OCI-LY7 (cell line): ENCODE data around the gene DMAC2. TPM values are rescaled to one million over a fixed set of nuclear protein-coding genes. Genes with fewer than 3 reads are reported as not detected.

ENCODE experiments used
- BruUV-seq: library from RNA; stranded (reverse); fragments of 400-500 nt; replicated peaks from 2 replicates; lab custom pipeline; 2021; lab: Mats Ljungman, UMichigan
- CTCF ChIA-PET: fragments of 300-600 bp; sonication (Branson Sonifier 250); formaldehyde crosslinking; loops from one replicate; lab custom pipeline; 2022; ENCODE audit warnings: antibody characterized with exemption; ENCODE audit not compliant: unreplicated experiment; lab: Charles Lee
- POLR2A ChIA-PET: fragments of 300-600 bp; sonication (Branson Sonifier 250); formaldehyde crosslinking; loops from one replicate; lab custom pipeline; 2022; ENCODE audit warnings: antibody characterized with exemption; lab: Charles Lee
- DNase-seq: peaks from one replicate; pipeline ENCODE4 v3.0.0-alpha.2; 2015; ENCODE audit warnings: low spot score
- H2AFZ ChIP-seq: fragments of 200-600 bp; sonication (generic), shearing (Covaris generic); 2 replicates; pipeline ENCODE4 v1.6.1; 2014; ENCODE audit warnings: mild to moderate bottlenecking, antibody characterized with exemption, low read length, moderate library complexity
- H3K27ac ChIP-seq: fragments of 200-600 bp; sonication (generic); 2 replicates; pipeline ENCODE4 v1.5.1; 2014; ENCODE audit warnings: mixed run types, low read depth, mild to moderate bottlenecking, moderate library complexity, low read length, inconsistent platforms; ENCODE audit not compliant: poor library complexity, severe bottlenecking
- H3K36me3 ChIP-seq: fragments of 200-600 bp; sonication (generic); 2 replicates; pipeline ENCODE4 v1.6.1; 2014; ENCODE audit warnings: mild to moderate bottlenecking, antibody characterized with exemption, low read length, moderate library complexity, mixed read lengths; ENCODE audit not compliant: insufficient read depth
- H3K4me1 ChIP-seq: fragments of 200-600 bp; sonication (generic); 2 replicates; pipeline ENCODE4 v1.5.1; 2014; ENCODE audit warnings: mild to moderate bottlenecking, low read length; ENCODE audit not compliant: insufficient read depth, poor library complexity, severe bottlenecking
- H3K4me2 ChIP-seq: fragments of 200-600 bp; sonication (generic); 2 replicates; pipeline ENCODE4 v1.6.1; 2014; ENCODE audit warnings: mild to moderate bottlenecking, low read length
- H3K4me3 ChIP-seq: fragments of 200-600 bp; sonication (generic); 2 replicates; pipeline ENCODE4 v1.5.1; 2014; ENCODE audit warnings: mild to moderate bottlenecking, low read depth, low read length; ENCODE audit not compliant: poor library complexity, severe bottlenecking
- H3K79me2 ChIP-seq: fragments of 200-600 bp; sonication (generic); 2 replicates; pipeline ENCODE4 v1.6.1; 2016; ENCODE audit warnings: low read depth, mild to moderate bottlenecking, low read length, moderate library complexity, mixed read lengths; ENCODE audit not compliant: insufficient read depth
- H3K9me2 ChIP-seq: fragments of 200-600 bp; sonication (generic); 2 replicates; pipeline ENCODE4 v1.6.1; 2016; ENCODE audit warnings: mild to moderate bottlenecking, low read length, mixed read lengths; ENCODE audit not compliant: insufficient read depth
- H3K9me3 ChIP-seq: fragments of 200-600 bp; sonication (generic); 2 replicates; pipeline ENCODE4 v1.6.1; 2014; ENCODE audit warnings: mild to moderate bottlenecking, mixed run types, low read length, mixed read lengths
- H4K20me1 ChIP-seq: fragments of 200-600 bp; sonication (generic); 2 replicates; pipeline ENCODE4 v1.6.1; 2014; ENCODE audit warnings: mild to moderate bottlenecking, antibody characterized with exemption, low read length, moderate library complexity, mixed read lengths; ENCODE audit not compliant: insufficient read depth
- CTCF ChIP-seq: fragments of 200-600 bp; sonication (generic); conservative IDR thresholded peaks from 2 replicates; pipeline ENCODE4 v1.5.1; 2014; ENCODE audit warnings: mild to moderate bottlenecking, antibody characterized with exemption, low read length, moderate library complexity, mixed read lengths
- EZH2phosphoT487 ChIP-seq: fragments of 200-600 bp; sonication (generic); IDR thresholded peaks from 2 replicates; pipeline ENCODE4 v1.6.1; 2018; ENCODE audit warnings: low read depth, borderline replicate concordance, mild to moderate bottlenecking, mixed run types, antibody characterized with exemption, low read length, moderate library complexity, mixed read lengths
- intact Hi-C: fragments of 100-400 bp; cut with micrococcal nuclease; formaldehyde crosslinking; loops from one replicate; pipeline ENCODE4 v1.10.0; 2022; ENCODE audit not compliant: unreplicated experiment
- total RNA-seq, 2 experiments: library from RNA; depleted of rRNA in 1 of 2; stranded (reverse); fragments of >200 nt in 1 of 2; shearing (Covaris generic) in 1 of 2; gene quantifications; 2 replicates each; pipeline ENCODE4 v1.2.3, GENCODE V29; 2014 to 2022

Gene DMAC2
- total RNA-seq, 2 experiments from 2014 or later: 30.6 to 41.6 TPM

GRCh38 chr19:41449865-41450178 is 10.1 kb upstream of the DMAC2 start:
- DNase-seq: no peak
- peak overlapping the region; percentile 86; the same call in 1 of the 2 replicates for H2AFZ ChIP-seq
- no peaks in the 10 kb centered on the region for H4K20me1 ChIP-seq
- no peak overlapping the region for H3K27ac ChIP-seq
- no peak for TF ChIP-seq EZH2phosphoT487
- ChIA-PET CTCF (interaction anchor here (1.4 kb wide), 1 partner anchor 114 kb away, joined by 3 read pairs; no protein-coding TSS in a partner anchor), POLR2A (interaction anchor here (1.7 to 1.9 kb wide), 2 partner anchors 10 to 117 kb away, joined by 4 to 10 read pairs; partner anchors contain the start of gene DMAC2)
- H3K4me3 ChIP-seq: no peak overlapping the region
- no peaks in the 10 kb centered on the region for H3K9me2 ChIP-seq
- intact Hi-C loops: loop anchor here (1.0 to 2.0 kb wide), 6 partner anchors 67 to 147 kb away; no protein-coding TSS in a partner anchor
- H3K9me3 ChIP-seq: no peaks in the 10 kb centered on the region
- H3K36me3 ChIP-seq: no peaks in the 10 kb centered on the region
- H3K79me2 ChIP-seq: no peaks in the 10 kb centered on the region
- BruUV-seq: no TSS peak
- H3K4me2 ChIP-seq: peak overlapping the region; percentile 62
- peaks cover 24% of the 10 kb centered on the region for H3K4me1 ChIP-seq

- no TSS peak for BruUV-seq
- CTCF ChIA-PET: interaction anchor here (0.9 to 1.9 kb wide), 4 partner anchors 10 to 114 kb away, joined by 3 to 6 read pairs (median 4); partner anchors contain the start of gene DMAC2
- peak; percentile 71 for DNase-seq
- no peaks in the 10 kb centered on the region for H3K79me2 ChIP-seq
- H3K9me3 ChIP-seq: no peaks in the 10 kb centered on the region
- no peaks in the 10 kb centered on the region for H3K9me2 ChIP-seq
- peaks cover 23% of the 10 kb centered on the region for H3K4me1 ChIP-seq
- no peak overlapping the region for H3K27ac ChIP-seq
- peak overlapping the region; percentile 42 for H3K4me3 ChIP-seq
- H2AFZ ChIP-seq: peak overlapping the region; percentile 86
- H3K4me2 ChIP-seq: peak overlapping the region; percentile 62
- no peak for TF ChIP-seq EZH2phosphoT487
- TF ChIP-seq CTCF: peak; percentile 99
- no peaks in the 10 kb centered on the region for H4K20me1 ChIP-seq
- intact Hi-C loops: loop anchor here (1.0 to 2.0 kb wide), 6 partner anchors 68 to 148 kb away; no protein-coding TSS in a partner anchor
- no peaks in the 10 kb centered on the region for H3K36me3 ChIP-seq
- POLR2A ChIA-PET: interaction anchor here (0.6 to 1.9 kb wide), 3 partner anchors 9 to 118 kb away, joined by 3 to 10 read pairs (median 4); partner anchors contain the start of gene DMAC2
Measured at GRCh38 chr19:41449079-41449864, 9.6 kb upstream of the DMAC2 start.

DNA sequence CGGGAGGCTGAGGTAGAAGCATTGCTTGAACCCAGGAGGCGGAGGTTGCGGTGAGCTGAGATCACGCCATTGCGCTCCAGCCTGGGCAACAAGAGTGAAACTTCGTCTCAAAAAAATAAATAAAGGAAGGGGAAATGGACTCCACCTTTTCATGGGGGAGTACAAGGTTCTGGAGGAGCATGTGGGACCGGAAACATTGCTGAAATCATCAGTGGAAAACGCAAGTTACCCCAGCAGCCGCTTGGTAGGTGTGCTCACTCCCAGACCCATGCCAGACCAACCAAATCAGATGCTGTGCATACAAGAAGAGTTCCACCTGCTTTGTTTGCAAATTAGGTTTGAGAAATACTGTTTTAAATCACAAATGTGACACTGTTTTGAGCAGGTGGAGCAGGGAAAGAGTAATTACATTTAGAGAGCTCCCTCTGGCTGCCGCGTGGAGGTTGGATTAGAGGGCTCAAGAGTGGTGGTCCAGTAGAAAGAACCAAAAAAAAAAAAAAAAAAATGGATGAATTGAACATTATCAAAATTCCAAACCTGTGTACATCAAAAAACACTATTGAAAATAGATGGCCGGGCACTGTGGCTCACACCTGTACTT is 8.1 kb upstream of the DMAC2 start:
- ChIA-PET CTCF (interaction anchor here (1.9 kb wide), 1 partner anchor 9 kb away, joined by 4 read pairs; the partner anchor contains the start of gene DMAC2), POLR2A (interaction anchor here (0.5 to 0.6 kb wide), 2 partner anchors 14 to 87 kb away, joined by 4 read pairs; no protein-coding TSS in a partner anchor)
- no peak for TF ChIP-seq EZH2phosphoT487
- peak; percentile 56 for TF ChIP-seq CTCF
- BruUV-seq: no TSS peak
- Histone ChIP-seq H3K27ac (no peak overlapping the region), H2AFZ (no peak overlapping the region), H3K9me2 (no peaks in the 10 kb centered on the region), H3K4me1 (peaks cover 27% of the 10 kb centered on the region), H3K4me2 (no peak overlapping the region), H3K4me3 (no peak overlapping the region), H3K79me2 (no peaks in the 10 kb centered on the region), H3K36me3 (no peaks in the 10 kb centered on the region), H3K9me3 (no peaks in the 10 kb centered on the region), H4K20me1 (no peaks in the 10 kb centered on the region)
- intact Hi-C loops: loop anchor here (2.0 kb wide), 3 partner anchors 69 to 123 kb away; no protein-coding TSS in a partner anchor
- DNase-seq: no peak
